GM12878 (cell line): Measurements from ENCODE around the gene KBTBD13. TPM values are rescaled to one million over a fixed set of nuclear protein-coding genes. Genes with fewer than 3 reads are reported as not detected.

Experiments used
- ATAC-seq: fragments of 200-7000 bp; cut with Tn5 transposase; 3 replicates; pipeline ENCODE4 v1.9.1; 2020; ENCODE audit warnings: mild to moderate bottlenecking, moderate library complexity
- BruUV-seq: library from RNA; stranded (reverse); fragments of 400-500 nt; replicated peaks from 2 replicates; lab custom pipeline; 2021; lab: Mats Ljungman, UMichigan
- CTCF ChIA-PET: fragments of 300-600 bp; sonication (Branson Sonifier 250); formaldehyde crosslinking; extraction: SDS; loops from one replicate; lab custom pipeline; 2021; ENCODE audit warnings: inconsistent platforms; lab: Yijun Ruan, JAX
- POLR2A ChIA-PET: fragments of 350-600 bp; formaldehyde crosslinking; extraction: SDS; loops from one replicate; lab custom pipeline; 2021; ENCODE audit warnings: inconsistent platforms; lab: Charles Lee
- RAD21 ChIA-PET: fragments of 300-600 bp; sonication (Branson Sonifier 250); formaldehyde crosslinking; loops from one replicate; lab custom pipeline; 2023; ENCODE audit warnings: antibody characterized with exemption; ENCODE audit not compliant: unreplicated experiment; lab: Charles Lee
- SMC1A ChIA-PET: fragments of 300-600 bp; sonication (Branson Sonifier 250); formaldehyde crosslinking; loops from one replicate; lab custom pipeline; 2023; ENCODE audit not compliant: unreplicated experiment, uncharacterized antibody; lab: Charles Lee
- DNase-seq: peaks from one replicate; pipeline ENCODE4 v3.0.0-alpha.2; 2011; ENCODE audit warnings: low read depth, low spot score
- FAIRE-seq: peaks from 3 replicates; lab custom pipeline; 2011; peaks lifted over from hg19 to GRCh38; lab: Jason Lieb, UNC
- H2AFZ ChIP-seq: 2 replicates; pipeline ENCODE4 v1.6.0; 2011; ENCODE audit warnings: low read depth, low read length, control low read depth; ENCODE audit not compliant: control insufficient read depth
- H3K27ac ChIP-seq: 2 replicates; pipeline ENCODE4 v1.5.1; 2011; ENCODE audit warnings: control low read depth; ENCODE audit not compliant: control insufficient read depth, insufficient read depth
- H3K27me3 ChIP-seq, 2 experiments: replicated peaks in 1 of 2; 2 replicates each; pipeline versions ENCODE4 v1.6.0 to v1.6.1; 2011; ENCODE audit warnings: low read length in 1 of 2; ENCODE audit not compliant: control insufficient read depth in 2 of 2, insufficient read depth in 2 of 2
- H3K36me3 ChIP-seq, 2 experiments: 2 replicates each; pipeline ENCODE4 v1.5.1; 2011; ENCODE audit warnings: low read length in 1 of 2; ENCODE audit not compliant: control insufficient read depth in 2 of 2, insufficient read depth in 2 of 2
- H3K4me1 ChIP-seq: 2 replicates; pipeline ENCODE4 v1.6.1; 2011; ENCODE audit warnings: mild to moderate bottlenecking, low read length, moderate library complexity, mixed read lengths; ENCODE audit not compliant: control insufficient read depth, insufficient read depth
- H3K4me2 ChIP-seq: 2 replicates; pipeline ENCODE4 v1.6.0; 2011; ENCODE audit warnings: control low read depth; ENCODE audit not compliant: control insufficient read depth, insufficient read depth
- H3K4me3 ChIP-seq: fragments of 200-600 bp; sonication (generic); 2 replicates; pipeline ENCODE4 v1.5.1; 2016
- H3K79me2 ChIP-seq: 2 replicates; pipeline ENCODE4 v1.6.0; 2011; ENCODE audit warnings: low read length; ENCODE audit not compliant: control insufficient read depth, insufficient read depth
- H3K9ac ChIP-seq: 2 replicates; pipeline ENCODE4 v1.8.0; 2011; ENCODE audit warnings: low read length, control low read depth, mixed read lengths; ENCODE audit not compliant: control insufficient read depth, insufficient read depth
- H3K9me3 ChIP-seq: replicated peaks from 3 replicates; pipeline ENCODE4 v1.5.1; 2011; ENCODE audit warnings: mild to moderate bottlenecking, low read length; ENCODE audit not compliant: control insufficient read depth, insufficient read depth
- H4K20me1 ChIP-seq: 2 replicates; pipeline ENCODE4 v1.6.0; 2011; ENCODE audit not compliant: control insufficient read depth, insufficient read depth
- MLLT1 ChIP-seq: fragments of 450-650 bp; IDR thresholded peaks from 2 replicates; pipeline ENCODE4 v1.6.1; 2016; ENCODE audit warnings: mild to moderate bottlenecking
- WRNIP1 ChIP-seq: IDR thresholded peaks from 2 replicates; pipeline ENCODE4 v1.6.1; 2011; ENCODE audit warnings: low read depth, low read length, improper control_type of control experiment, borderline replicate concordance
- YBX1 ChIP-seq: fragments of 450-650 bp; IDR thresholded peaks from 2 replicates; pipeline ENCODE4 v1.6.1; 2016; ENCODE audit warnings: antibody characterized with exemption
- WGBS: methylation state at CpG from one replicate; pipeline ENCODE4 v1.1.6; 2016; ENCODE audit warnings: low lambda C conversion rate; ENCODE audit not compliant: insufficient replicate concordance, insufficient coverage; ENCODE audit errors: missing lambda C conversion rate; 5-methylcytosine and 5-hydroxymethylcytosine counted together
- in situ Hi-C: fragments of 300-500 bp; cut with MboI; formaldehyde crosslinking; loops from 9 replicates; pipeline ENCODE4 v1.14.3; 2018; ENCODE audit warnings: mixed read lengths
- intact Hi-C: fragments of 100-400 bp; cut with micrococcal nuclease; formaldehyde crosslinking; loops from one replicate; pipeline ENCODE4 v1.14.2; 2022; ENCODE audit not compliant: unreplicated experiment
- polyA plus RNA-seq, 11 experiments: library from polyadenylated mRNA; depleted of rRNA in 4 of 11; unstranded in 6 of 11; stranded (reverse) in 5 of 11; fragments of >200 nt; fragmentation: Nextera tagmentation in 4 of 11; fragmentation: Illumina TruSeq in 1 of 11; extraction: Ambion mirVana in 4 of 11; extraction: Trizol in 1 of 11; gene quantifications; 1 replicate in 1 of 11; 2 replicates in 10 of 11; pipeline versions ENCODE4 v1.2.1 to v1.2.3, GENCODE V29; 2011 to 2016; ENCODE audit warnings: inconsistent platforms in 2 of 11, missing spikeins in 2 of 11, low read depth in 1 of 11
- total RNA-seq, 4 experiments: library from RNA; depleted of rRNA in 3 of 4; stranded (reverse); fragments of >200 nt in 3 of 4; fragmentation: Illumina TruSeq in 1 of 4; extraction: Trizol in 1 of 4; gene quantifications; 2 replicates each; pipeline versions ENCODE4 v1.2.1 to v1.2.3, GENCODE V29; 2013 to 2021

KBTBD13 gene
- total and polyA plus RNA-seq, 10 of the 15 experiments (the other 5 are each of a cell fraction or from before 2014, with no cell fraction given) = 0.06 TPM; not detected in 9

- Histone ChIP-seq H3K4me1 (peaks cover 11% of the 10 kb centered on the region), H2AFZ (peak overlapping the region; percentile 39; the same call in 1 of the 2 replicates), H3K79me2 (peaks cover 20% of the 10 kb centered on the region), H3K4me3 (peak overlapping the region; percentile 95), H3K4me2 (peak overlapping the region; percentile 62), H3K27me3 (no peaks in the 10 kb centered on the region), H3K36me3 (peaks cover 0 to 11% of the 10 kb centered on the region in 2 experiments; a peak in 1 of 4 replicates), H3K9ac (peak overlapping the region; percentile 74), H3K9me3 (no peaks in the 10 kb centered on the region), H3K27ac (peak overlapping the region; percentile 60), H4K20me1 (no peaks in the 10 kb centered on the region)
- ChIA-PET SMC1A (interaction anchor here (1.5 kb wide), 1 partner anchor 65 kb away, joined by 4 read pairs; no protein-coding TSS in a partner anchor), CTCF (interaction anchor here (0.6 kb wide), 1 partner anchor 53 kb away, joined by 3 read pairs; no protein-coding TSS in a partner anchor), RAD21 (no interaction called here), POLR2A (interaction anchor here (0.6 kb wide), 1 partner anchor 225 kb away, joined by 4 read pairs; no protein-coding TSS in a partner anchor)
- peak; percentile 19; the same call in 1 of the 2 replicates for TF ChIP-seq MLLT1
- 0 out of 2 replicates have a peak, but pooled peaks have one; percentile 29 for TF ChIP-seq YBX1
- no peak for TF ChIP-seq WRNIP1
- FAIRE-seq (no peak), ATAC-seq (peak; percentile 27), DNase-seq (no peak)
- WGBS = 34% methylated on average over 10 of the region's 10 CpGs
- TSS peak; percentile 54 for BruUV-seq
- intact Hi-C loops = loop anchor here (2.0 to 5.0 kb wide), 2 partner anchors 38 to 136 kb away; no protein-coding TSS in a partner anchor
- in situ Hi-C loops = no loop called here
Measured at GRCh38 chr15:65028338-65028737, 48.2 kb upstream of the KBTBD13 start.
